Endodermal cell (in vitro differentiated cells): ENCODE measurements around the gene ZNF385D. TPM values are rescaled to one million over a fixed set of nuclear protein-coding genes. Genes with fewer than 3 reads are reported as not detected.

Experiments used
- DNase-seq: peaks from one replicate; pipeline ENCODE4 v3.0.0-alpha.2; 2017
- H3K27ac ChIP-seq: 2 replicates; pipeline ENCODE4 v1.5.1; 2013; ENCODE audit warnings: mild to moderate bottlenecking, low read depth, low read length, moderate library complexity
- H3K27me3 ChIP-seq: 2 replicates; pipeline ENCODE4 v1.6.1; 2013; ENCODE audit warnings: mild to moderate bottlenecking, low read length, moderate library complexity; ENCODE audit not compliant: insufficient read depth, control insufficient read depth, poor library complexity, severe bottlenecking
- H3K36me3 ChIP-seq: 2 replicates; pipeline ENCODE4 v1.7.0; 2013; ENCODE audit warnings: mild to moderate bottlenecking, low read length, moderate library complexity; ENCODE audit not compliant: control insufficient read depth, insufficient read depth
- H3K4me1 ChIP-seq: one replicate; pipeline ENCODE4 v1.7.0; 2013; ENCODE audit warnings: low read length; ENCODE audit not compliant: control insufficient read depth, insufficient read depth
- H3K4me3 ChIP-seq: 2 replicates; pipeline ENCODE4 v1.5.1; 2013; ENCODE audit warnings: mild to moderate bottlenecking, low read length, moderate library complexity
- H3K9ac ChIP-seq: 2 replicates; pipeline ENCODE4 v1.6.1; 2013; ENCODE audit warnings: mild to moderate bottlenecking, low read length, moderate library complexity; ENCODE audit not compliant: poor library complexity, severe bottlenecking; ENCODE audit errors: extremely low read depth
- H3K9me3 ChIP-seq: 2 replicates; pipeline ENCODE4 v1.6.1; 2013; ENCODE audit warnings: mild to moderate bottlenecking, low read length, moderate library complexity; ENCODE audit not compliant: control insufficient read depth
- H3K27ac Mint-ChIP-seq: 2 replicates; pipeline ENCODE4 v1.8.0; 2020; ENCODE audit warnings: mixed read lengths
- H3K27me3 Mint-ChIP-seq: 2 replicates; pipeline ENCODE4 v1.8.0; 2021; ENCODE audit warnings: mild to moderate bottlenecking, mixed read lengths; ENCODE audit not compliant: insufficient read depth
- H3K36me3 Mint-ChIP-seq: 2 replicates; pipeline ENCODE4 v1.8.0; 2020; ENCODE audit warnings: low read depth, mixed read lengths
- H3K4me1 Mint-ChIP-seq: 2 replicates; pipeline ENCODE4 v1.8.0; 2020; ENCODE audit warnings: mixed read lengths
- H3K4me3 Mint-ChIP-seq: 2 replicates; pipeline ENCODE4 v1.8.0; 2020; ENCODE audit warnings: mild to moderate bottlenecking, moderate library complexity, mixed read lengths
- H3K9me3 Mint-ChIP-seq: 2 replicates; pipeline ENCODE4 v1.8.0; 2020; ENCODE audit warnings: mild to moderate bottlenecking, mixed read lengths
- CTCF ChIP-seq: fragments of 200-600 bp; sonication (generic); conservative IDR thresholded peaks from 2 replicates; pipeline ENCODE4 v1.5.0; 2021; ENCODE audit warnings: antibody characterized with exemption, mild to moderate bottlenecking
- WGBS, 2 experiments: methylation state at CpG; one replicate each; pipeline versions ENCODE4 v1.1.5 to v1.1.7; 2013; ENCODE audit warnings: missing lambda C conversion rate in 2 of 2, mixed read lengths in 1 of 2; ENCODE audit not compliant: insufficient coverage in 1 of 2, insufficient read length in 1 of 2; 5-methylcytosine and 5-hydroxymethylcytosine counted together
- total RNA-seq, 2 donors: library from RNA; stranded (reverse); fragmentation: NEBNext Ultra II Directional in 1 of 2; extraction: Animal tissue kit (Norgen Biotek cat#: 25700) in 1 of 2; gene quantifications; 2 replicates in 1 of 2; 3 replicates in 1 of 2; pipeline ENCODE4 v1.2.1, GENCODE V29; 2021

Gene ZNF385D
- total RNA-seq, 2 donors from 2014 or later, result 1.1 to 3.7 TPM

- no peaks in the 10 kb centered on the region for H3K27me3 Mint-ChIP-seq
- no peak overlapping the region for H3K27ac Mint-ChIP-seq
- no peak for TF ChIP-seq CTCF
- no peaks in the 10 kb centered on the region for H3K27me3 ChIP-seq
- no peaks in the 10 kb centered on the region for H3K9me3 ChIP-seq
- H3K9me3 Mint-ChIP-seq, result no peaks in the 10 kb centered on the region
- no peak overlapping the region for H3K27ac ChIP-seq
- no peak overlapping the region for H3K9ac ChIP-seq
- H3K4me3 Mint-ChIP-seq, result no peak overlapping the region
- WGBS, 2 experiments, result 86 to 95% methylated on average over 5 of the region's 5 CpGs
- H3K4me3 ChIP-seq, result no peak overlapping the region
- peaks cover 4% of the 10 kb centered on the region for H3K4me1 Mint-ChIP-seq
- H3K4me1 ChIP-seq, result no peaks in the 10 kb centered on the region
- H3K36me3 ChIP-seq, result no peaks in the 10 kb centered on the region
- DNase-seq, result no peak
- H3K36me3 Mint-ChIP-seq, result no peaks in the 10 kb centered on the region
Observed at GRCh38 chr3:21533002-21533401, 218.0 kb downstream of the ZNF385D start.

- 85 to 100% methylated on average over 1 to 3 of the region's 3 CpGs for WGBS, 2 experiments
- H3K36me3 Mint-ChIP-seq, result no peaks in the 10 kb centered on the region
- Histone ChIP-seq H3K9me3 (no peaks in the 10 kb centered on the region), H3K27ac (no peak overlapping the region), H3K27me3 (no peaks in the 10 kb centered on the region), H3K4me1 (no peaks in the 10 kb centered on the region), H3K4me3 (no peak overlapping the region), H3K36me3 (no peaks in the 10 kb centered on the region), H3K9ac (no peak overlapping the region)
- H3K4me1 Mint-ChIP-seq, result peaks cover 4% of the 10 kb centered on the region
- DNase-seq, result no peak
- no peak overlapping the region for H3K27ac Mint-ChIP-seq
- H3K9me3 Mint-ChIP-seq, result no peaks in the 10 kb centered on the region
- no peak for TF ChIP-seq CTCF
- no peak overlapping the region for H3K4me3 Mint-ChIP-seq
- no peaks in the 10 kb centered on the region for H3K27me3 Mint-ChIP-seq
Observed at GRCh38 chr3:21531909-21532308, 219.1 kb downstream of the ZNF385D start.

- Mint-ChIP-seq H3K4me1 (no peaks in the 10 kb centered on the region), H3K27me3 (peaks cover 2% of the 10 kb centered on the region), H3K27ac (no peak overlapping the region), H3K9me3 (no peaks in the 10 kb centered on the region), H3K36me3 (no peaks in the 10 kb centered on the region), H3K4me3 (no peak overlapping the region)
- Histone ChIP-seq H3K9ac (no peak overlapping the region), H3K27me3 (no peaks in the 10 kb centered on the region), H3K4me1 (no peaks in the 10 kb centered on the region), H3K27ac (no peak overlapping the region), H3K36me3 (no peaks in the 10 kb centered on the region), H3K4me3 (no peak overlapping the region), H3K9me3 (no peaks in the 10 kb centered on the region)
- WGBS, 2 experiments, result 88 to 100% methylated on average over 1 to 2 of the region's 2 CpGs
- DNase-seq, result no peak
- no peak for TF ChIP-seq CTCF
Observed at GRCh38 chr3:21528291-21528995, 222.6 kb downstream of the ZNF385D start.
